ENCODE measurements around the gene SLC25A13. TPM values are rescaled to one million over a fixed set of nuclear protein-coding genes. Genes with fewer than 3 reads are reported as not detected.

The SLC25A13 gene
- total and polyA plus RNA-seq, 4 donors, result 7.7 to 29.8 (median 13.8) TPM

DNA sequence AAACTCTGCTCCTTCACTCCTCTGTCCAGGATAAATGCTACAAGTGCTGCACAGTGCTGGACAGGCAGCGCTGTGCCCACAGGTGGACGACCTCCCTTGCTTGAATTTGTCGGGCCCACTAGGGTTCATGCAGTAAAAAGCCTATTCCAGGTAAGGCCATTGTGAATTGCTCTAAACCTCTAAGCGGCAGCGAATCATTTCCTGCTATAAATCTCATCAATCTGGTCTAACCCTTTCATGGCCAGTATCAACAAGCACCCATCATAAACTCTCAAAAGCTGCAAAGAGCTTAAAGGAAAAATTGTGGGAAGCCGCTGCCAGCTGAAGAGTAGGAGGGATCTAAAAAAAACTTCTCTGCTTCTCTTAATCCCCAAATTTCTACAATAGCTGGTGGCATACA is 134.2 kb downstream of the SLC25A13 start:
- DNase-seq (no peak), ATAC-seq (ENCODE audit: low FRiP score) (no peak)
- H3K27me3 ChIP-seq (ENCODE audit: control insufficient read depth in 1 of 2, insufficient read depth in 2 of 2, low read length in 1 of 2), result no peaks in the 10 kb centered on the region
- no peaks in the 10 kb centered on the region for H3K9me3 ChIP-seq (ENCODE audit: control insufficient read depth, low read length)
- H3K4me1 ChIP-seq (ENCODE audit: control insufficient read depth in 1 of 2, insufficient read depth in 2 of 2, low read length in 2 of 2), result no peaks in the 10 kb centered on the region
- intact Hi-C loops (cut with DNase I), result no loop called here
- no peak overlapping the region for H3K27ac ChIP-seq (ENCODE audit: low read depth in 1 of 2, low read length in 2 of 2)
- H3K4me3 ChIP-seq (ENCODE audit: low read length in 2 of 2), result no peak overlapping the region
- H3K36me3 ChIP-seq (ENCODE audit: control insufficient read depth in 1 of 2, insufficient read depth in 2 of 2, low read length in 1 of 2), result peaks cover 3 to 4% of the 10 kb centered on the region in 2 donors
- 58 to 59% methylated on average over 6 of the region's 6 CpGs for WGBS, 2 donors

DNA sequence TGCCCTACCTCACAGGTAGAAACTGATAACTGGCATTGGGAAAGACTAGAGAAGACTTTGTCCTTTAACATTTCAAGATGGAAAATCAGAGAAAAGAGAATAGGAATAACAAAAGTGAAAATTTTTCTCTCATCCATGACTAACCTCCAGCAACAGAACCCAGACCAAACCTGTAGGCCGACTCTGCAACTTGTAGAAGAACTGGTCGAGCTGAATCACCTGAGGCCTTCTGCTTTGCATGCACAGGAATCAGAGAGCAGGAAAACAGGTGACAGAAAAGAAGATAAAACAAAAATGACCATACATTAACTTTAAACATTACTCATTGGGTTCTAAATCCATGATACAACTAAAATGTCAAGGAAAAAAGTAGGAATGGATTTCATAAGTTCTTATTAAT is 137.1 kb downstream of the SLC25A13 start:
- intact Hi-C loops (cut with DNase I), result no loop called here
- Histone ChIP-seq H3K9me3 (ENCODE audit: control insufficient read depth, low read length) (no peaks in the 10 kb centered on the region), H3K36me3 (ENCODE audit: control insufficient read depth in 1 of 2, insufficient read depth in 2 of 2, low read length in 1 of 2) (peaks cover 3 to 4% of the 10 kb centered on the region in 2 donors), H3K27me3 (ENCODE audit: control insufficient read depth in 1 of 2, insufficient read depth in 2 of 2, low read length in 1 of 2) (no peaks in the 10 kb centered on the region), H3K4me3 (ENCODE audit: low read length in 2 of 2) (no peak overlapping the region), H3K4me1 (ENCODE audit: control insufficient read depth in 1 of 2, insufficient read depth in 2 of 2, low read length in 2 of 2) (no peaks in the 10 kb centered on the region), H3K27ac (ENCODE audit: low read depth in 1 of 2, low read length in 2 of 2) (no peak overlapping the region)
- ATAC-seq (ENCODE audit: low FRiP score), result no peak
- whole genome bisulfite sequencing, 2 donors, result 98 to 99% methylated on average over 2 of the region's 2 CpGs
- no peak for DNase-seq

GRCh38 chr7:96183163-96183670 is 138.7 kb downstream of the SLC25A13 start:
- DNase-seq (no peak), ATAC-seq (ENCODE audit: low FRiP score) (no peak)
- Histone ChIP-seq H3K4me1 (ENCODE audit: control insufficient read depth in 1 of 2, insufficient read depth in 2 of 2, low read length in 2 of 2) (no peaks in the 10 kb centered on the region), H3K27me3 (ENCODE audit: control insufficient read depth in 1 of 2, insufficient read depth in 2 of 2, low read length in 1 of 2) (no peaks in the 10 kb centered on the region), H3K27ac (ENCODE audit: low read depth in 1 of 2, low read length in 2 of 2) (no peak overlapping the region), H3K36me3 (ENCODE audit: control insufficient read depth in 1 of 2, insufficient read depth in 2 of 2, low read length in 1 of 2) (peaks cover 3 to 4% of the 10 kb centered on the region in 2 donors), H3K4me3 (ENCODE audit: low read length in 2 of 2) (no peak overlapping the region), H3K9me3 (ENCODE audit: control insufficient read depth, low read length) (no peaks in the 10 kb centered on the region)
- intact Hi-C loops (cut with DNase I), result no loop called here
- WGBS, 2 donors, result 92 to 93% methylated on average over 5 of the region's 5 CpGs

DNA sequence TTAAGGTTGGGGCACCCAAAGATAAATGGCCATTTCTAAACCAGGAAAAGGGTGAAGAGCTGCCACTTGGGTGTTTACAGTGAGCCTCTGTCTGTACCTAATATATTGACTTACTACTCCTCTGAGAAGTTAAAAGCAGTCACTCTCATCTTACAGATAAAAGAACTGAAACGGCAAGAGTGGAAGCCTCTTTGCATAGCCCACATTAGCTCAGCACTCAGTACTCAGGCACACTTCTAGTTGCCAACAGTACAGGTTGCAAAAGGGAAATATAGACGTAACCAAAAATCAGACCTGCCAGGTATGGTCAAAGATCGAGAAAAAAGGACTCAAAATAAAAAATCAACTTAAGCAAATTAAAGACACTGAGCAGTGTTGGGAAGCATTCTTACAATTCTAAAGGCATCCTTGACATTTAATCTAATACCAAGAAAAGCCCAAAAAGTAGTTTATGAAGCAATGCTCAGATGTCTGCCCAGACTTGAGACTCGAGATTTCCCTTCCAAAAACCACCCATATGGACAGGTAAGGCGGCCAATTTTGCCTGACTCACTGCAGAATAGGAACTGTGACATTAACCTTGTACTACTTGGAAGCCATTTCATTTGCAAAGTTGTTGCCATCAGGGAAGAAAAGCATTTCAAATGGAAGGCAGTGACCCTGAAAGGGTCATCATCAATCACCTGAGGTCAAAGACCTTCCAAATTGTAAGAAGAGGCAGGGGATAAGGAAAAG is 139.3 kb downstream of the SLC25A13 start:
- 84 to 88% methylated on average over 5 of the region's 5 CpGs for WGBS, 2 donors
- no peak for DNase-seq
- no peak for ATAC-seq (ENCODE audit: low FRiP score)
- no peaks in the 10 kb centered on the region for H3K27me3 ChIP-seq (ENCODE audit: control insufficient read depth in 1 of 2, insufficient read depth in 2 of 2, low read length in 1 of 2)
- H3K4me3 ChIP-seq (ENCODE audit: low read length in 2 of 2), result no peak overlapping the region
- intact Hi-C loops (cut with DNase I), result no loop called here
- H3K9me3 ChIP-seq (ENCODE audit: control insufficient read depth, low read length), result no peaks in the 10 kb centered on the region
- H3K4me1 ChIP-seq (ENCODE audit: control insufficient read depth in 1 of 2, insufficient read depth in 2 of 2, low read length in 2 of 2), result no peaks in the 10 kb centered on the region
- peaks cover 3 to 4% of the 10 kb centered on the region in 2 donors for H3K36me3 ChIP-seq (ENCODE audit: control insufficient read depth in 1 of 2, insufficient read depth in 2 of 2, low read length in 1 of 2)
- no peak overlapping the region for H3K27ac ChIP-seq (ENCODE audit: low read depth in 1 of 2, low read length in 2 of 2)

GRCh38 chr7:96181174-96181573 is 140.7 kb downstream of the SLC25A13 start:
- no peaks in the 10 kb centered on the region for H3K9me3 ChIP-seq (ENCODE audit: control insufficient read depth, low read length)
- peaks cover 3 to 4% of the 10 kb centered on the region in 2 donors for H3K36me3 ChIP-seq (ENCODE audit: control insufficient read depth in 1 of 2, insufficient read depth in 2 of 2, low read length in 1 of 2)
- no peaks in the 10 kb centered on the region for H3K4me1 ChIP-seq (ENCODE audit: control insufficient read depth in 1 of 2, insufficient read depth in 2 of 2, low read length in 2 of 2)
- no peak overlapping the region for H3K27ac ChIP-seq (ENCODE audit: low read depth in 1 of 2, low read length in 2 of 2)
- H3K4me3 ChIP-seq (ENCODE audit: low read length in 2 of 2), result no peak overlapping the region
- ATAC-seq (ENCODE audit: low FRiP score) (no peak), DNase-seq (no peak)
- no peaks in the 10 kb centered on the region for H3K27me3 ChIP-seq (ENCODE audit: control insufficient read depth in 1 of 2, insufficient read depth in 2 of 2, low read length in 1 of 2)
- intact Hi-C loops (cut with DNase I), result no loop called here
- WGBS, 2 donors, result 66 to 79% methylated on average over 3 of the region's 3 CpGs

- Histone ChIP-seq H3K4me3 (ENCODE audit: low read length in 2 of 2) (no peak overlapping the region), H3K27me3 (ENCODE audit: control insufficient read depth in 1 of 2, insufficient read depth in 2 of 2, low read length in 1 of 2) (no peaks in the 10 kb centered on the region), H3K36me3 (ENCODE audit: control insufficient read depth in 1 of 2, insufficient read depth in 2 of 2, low read length in 1 of 2) (peaks cover 3 to 6% of the 10 kb centered on the region in 2 donors), H3K4me1 (ENCODE audit: control insufficient read depth in 1 of 2, insufficient read depth in 2 of 2, low read length in 2 of 2) (no peaks in the 10 kb centered on the region), H3K9me3 (ENCODE audit: control insufficient read depth, low read length) (no peaks in the 10 kb centered on the region), H3K27ac (ENCODE audit: low read depth in 1 of 2, low read length in 2 of 2) (no peak overlapping the region)
- no peak for ATAC-seq (ENCODE audit: low FRiP score)
- no peak for DNase-seq
- intact Hi-C loops (cut with DNase I), result no loop called here
Measured at GRCh38 chr7:96179837-96180236, 142.1 kb downstream of the SLC25A13 start.

- no peak for ATAC-seq (ENCODE audit: low FRiP score)
- intact Hi-C loops (cut with DNase I), result no loop called here
- Histone ChIP-seq H3K4me1 (ENCODE audit: control insufficient read depth in 1 of 2, insufficient read depth in 2 of 2, low read length in 2 of 2) (no peaks in the 10 kb centered on the region), H3K36me3 (ENCODE audit: control insufficient read depth in 1 of 2, insufficient read depth in 2 of 2, low read length in 1 of 2) (peaks cover 0 to 7% of the 10 kb centered on the region in 2 donors), H3K9me3 (ENCODE audit: control insufficient read depth, low read length) (no peaks in the 10 kb centered on the region), H3K27me3 (ENCODE audit: control insufficient read depth in 1 of 2, insufficient read depth in 2 of 2, low read length in 1 of 2) (no peaks in the 10 kb centered on the region), H3K4me3 (ENCODE audit: low read length in 2 of 2) (no peak overlapping the region), H3K27ac (ENCODE audit: low read depth in 1 of 2, low read length in 2 of 2) (no peak overlapping the region)
- WGBS, 2 donors, result 80 to 86% methylated on average over 3 of the region's 3 CpGs
- DNase-seq, result no peak
Measured at GRCh38 chr7:96179341-96179740, 142.6 kb downstream of the SLC25A13 start.

DNA sequence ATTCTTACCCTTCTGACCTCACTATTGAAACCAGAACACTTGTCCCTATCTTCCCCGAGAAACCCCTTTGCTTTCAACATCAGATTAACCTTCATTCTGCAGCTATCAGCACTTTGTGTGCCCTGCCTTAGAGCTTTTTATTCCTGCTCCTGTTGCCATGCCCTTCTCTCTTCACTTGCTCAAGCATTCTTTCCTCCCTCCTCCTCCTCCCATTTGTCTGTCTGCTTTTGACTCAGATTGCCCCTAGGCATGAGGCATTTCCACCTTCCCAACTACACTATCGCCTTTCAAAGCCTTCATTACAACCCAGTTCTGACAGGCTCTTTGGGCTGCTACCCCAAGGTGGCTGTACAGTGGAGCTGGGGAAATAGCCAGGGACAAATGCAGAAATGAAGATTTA is 143.3 kb downstream of the SLC25A13 start:
- Histone ChIP-seq H3K4me1 (ENCODE audit: control insufficient read depth in 1 of 2, insufficient read depth in 2 of 2, low read length in 2 of 2) (no peaks in the 10 kb centered on the region), H3K9me3 (ENCODE audit: control insufficient read depth, low read length) (no peaks in the 10 kb centered on the region), H3K36me3 (ENCODE audit: control insufficient read depth in 1 of 2, insufficient read depth in 2 of 2, low read length in 1 of 2) (peaks cover 0 to 6% of the 10 kb centered on the region in 2 donors), H3K4me3 (ENCODE audit: low read length in 2 of 2) (no peak overlapping the region), H3K27ac (ENCODE audit: low read depth in 1 of 2, low read length in 2 of 2) (no peak overlapping the region), H3K27me3 (ENCODE audit: control insufficient read depth in 1 of 2, insufficient read depth in 2 of 2, low read length in 1 of 2) (no peaks in the 10 kb centered on the region)
- 85 to 88% methylated on average over 2 of the region's 2 CpGs for WGBS, 2 donors
- no peak for ATAC-seq (ENCODE audit: low FRiP score)
- no peak for DNase-seq
- intact Hi-C loops (cut with DNase I), result no loop called here

DNA sequence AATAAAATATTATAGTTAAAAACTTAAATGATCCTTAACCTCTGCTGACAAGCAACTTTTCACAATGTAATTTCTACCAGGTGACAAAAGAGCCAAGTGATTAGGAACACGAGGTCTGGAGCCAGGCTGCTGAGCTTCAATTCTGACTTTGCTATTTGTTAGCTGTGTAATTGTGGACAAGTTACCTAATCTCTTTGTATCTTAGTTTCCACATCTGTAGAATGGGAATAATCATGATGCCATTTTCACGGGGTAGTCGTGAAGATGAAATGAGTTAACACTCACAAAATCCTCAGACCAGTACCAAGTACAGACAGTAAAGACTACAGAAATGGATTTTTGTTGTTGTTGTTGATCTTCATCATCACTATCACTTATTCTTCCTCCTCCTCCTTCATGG is 144.5 kb downstream of the SLC25A13 start:
- 92 to 96% methylated on average over 3 of the region's 3 CpGs for WGBS, 2 donors
- no peak for ATAC-seq (ENCODE audit: low FRiP score)

More for the DNA sequence above, 144.5 kb downstream of the SLC25A13 start:
- Histone ChIP-seq H3K4me3 (ENCODE audit: low read length in 2 of 2) (no peak overlapping the region), H3K27ac (ENCODE audit: low read depth in 1 of 2, low read length in 2 of 2) (no peak overlapping the region), H3K4me1 (ENCODE audit: control insufficient read depth in 1 of 2, insufficient read depth in 2 of 2, low read length in 2 of 2) (no peaks in the 10 kb centered on the region), H3K27me3 (ENCODE audit: control insufficient read depth in 1 of 2, insufficient read depth in 2 of 2, low read length in 1 of 2) (no peaks in the 10 kb centered on the region), H3K36me3 (ENCODE audit: control insufficient read depth in 1 of 2, insufficient read depth in 2 of 2, low read length in 1 of 2) (peaks cover 0 to 3% of the 10 kb centered on the region in 2 donors), H3K9me3 (ENCODE audit: control insufficient read depth, low read length) (no peaks in the 10 kb centered on the region)
- DNase-seq, result no peak
- intact Hi-C loops (cut with DNase I), result no loop called here

Data from aorta (tissue), 5 donors.